Coronary artery (tissue), 2 donors: ENCODE results near the gene CHST10.

ENCODE experiments used
- DNase-seq: peaks from one replicate; pipeline ENCODE4 v3.0.0-alpha.2; 2017; ENCODE audit warnings: low spot score
- H3K27ac ChIP-seq, 2 donors: fragments of 200-600 bp; sonication (generic); one replicate each; pipeline ENCODE4 v1.5.1; 2016 to 2019
- H3K4me3 ChIP-seq: fragments of 200-600 bp; sonication (generic); 2 replicates; pipeline ENCODE4 v1.5.1; 2016; ENCODE audit warnings: mild to moderate bottlenecking, moderate library complexity
- CTCF ChIP-seq: fragments of 200-600 bp; sonication (generic); IDR thresholded peaks from one replicate; pipeline ENCODE4 v1.5.1; 2019; ENCODE audit warnings: antibody characterized with exemption

The CHST10 gene

GRCh38 chr2:100394111-100394641 lies 23.3 kb downstream of the CHST10 start:
- DNase-seq: peak; percentile 43
- no peak overlapping the region for H3K4me3 ChIP-seq

GRCh38 chr2:100393362-100393761 lies 24.1 kb downstream of the CHST10 start:
- TF ChIP-seq CTCF: no peak
- peak; percentile 33 for DNase-seq
- no peak overlapping the region for H3K4me3 ChIP-seq
- H3K27ac ChIP-seq: no peak overlapping the region

More at GRCh38 chr2:100394111-100394641, 23.3 kb downstream of the CHST10 start:
- no peak for TF ChIP-seq CTCF
- H3K27ac ChIP-seq: no peak overlapping the region

GRCh38 chr2:100392715-100393114 lies 24.8 kb downstream of the CHST10 start:
- no peak for TF ChIP-seq CTCF
- H3K4me3 ChIP-seq: no peak overlapping the region
- peak; percentile 54 for DNase-seq
- no peak overlapping the region for H3K27ac ChIP-seq

GRCh38 chr2:100391735-100392515 lies 25.5 kb downstream of the CHST10 start:
- TF ChIP-seq CTCF: no peak
- peak; percentile 56 for DNase-seq
- Histone ChIP-seq H3K27ac (no peak overlapping the region), H3K4me3 (no peak overlapping the region)

- Histone ChIP-seq H3K4me3 (no peak overlapping the region), H3K27ac (no peak overlapping the region)
- peak; percentile 54 for DNase-seq
- TF ChIP-seq CTCF: no peak
Measured at GRCh38 chr2:100390001-100390940, 27.2 kb downstream of the CHST10 start.

- Histone ChIP-seq H3K4me3 (no peak overlapping the region), H3K27ac (no peak overlapping the region)
- no peak for TF ChIP-seq CTCF
- no peak for DNase-seq
Measured at GRCh38 chr2:100388703-100389102, 28.8 kb downstream of the CHST10 start.
